ENCODE data around the gene H3-3A. TPM values are rescaled to one million over a fixed set of nuclear protein-coding genes. Genes with fewer than 3 reads are reported as not detected.
A peak's percentile ranks its signal among the peaks of the same experiment; 100 is the strongest.

H3-3A gene
- polyA plus RNA-seq, 1 of the 3 experiments (the other 2 are of a cell fraction) = 315 TPM

DNA sequence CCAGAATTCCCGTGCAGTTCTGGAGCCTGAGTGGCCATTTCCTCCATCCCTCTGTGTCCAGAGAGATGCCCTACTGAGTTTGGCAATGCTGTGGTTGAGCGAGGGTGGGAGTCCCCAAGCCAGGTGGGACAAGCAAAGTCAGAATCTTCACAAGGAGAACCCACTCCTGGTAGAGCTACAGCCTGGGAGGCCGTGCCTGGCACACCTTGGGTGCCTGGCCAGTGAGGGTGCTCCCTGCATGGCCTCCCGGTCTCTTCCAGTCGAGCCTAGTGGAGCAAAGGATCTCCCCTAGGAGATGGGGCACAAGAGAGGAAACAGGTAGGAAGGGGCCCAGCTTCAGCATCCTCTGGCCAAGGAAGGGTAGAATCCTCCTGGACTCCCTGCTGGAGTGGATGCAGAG lies 57.9 kb downstream of the H3-3A start:
- no peak for DNase-seq
- Histone ChIP-seq H3K27ac (ENCODE audit: low read depth in 2 of 2, low read length in 1 of 2) (no peak overlapping the region), H2AFZ (ENCODE audit: low read depth) (no peak overlapping the region), H3K4me1 (ENCODE audit: control insufficient read depth in 1 of 2, insufficient read depth in 2 of 2, low read depth in 1 of 2, low read length in 1 of 2) (peaks cover 0 to 14% of the 10 kb centered on the region in 2 experiments; a peak in 2 of 4 replicates), H3K27me3 (ENCODE audit: insufficient read depth) (no peaks in the 10 kb centered on the region), H3K79me2 (ENCODE audit: insufficient read depth) (no peaks in the 10 kb centered on the region), H3K9ac (no peak overlapping the region), H3K9me3 (no peaks in the 10 kb centered on the region), H3K36me3 (replicated peaks in 1 of 2; ENCODE audit: control insufficient read depth in 1 of 2, insufficient read depth in 2 of 2, low read length in 1 of 2) (no peaks in the 10 kb centered on the region), H3K9me2 (no peaks in the 10 kb centered on the region), H3F3A (replicated peaks; ENCODE audit: insufficient read depth) (peaks cover 9% of the 10 kb centered on the region), H4K20me1 (ENCODE audit: insufficient read depth) (no peaks in the 10 kb centered on the region), H3K4me2 (no peak overlapping the region), H3K4me3 (ENCODE audit: low read depth in 2 of 2, low read length in 1 of 2) (no peak overlapping the region)
- WGBS (ENCODE audit: low lambda C conversion rate) = 79% methylated on average over 4 of the region's 5 CpGs
- TF ChIP-seq RCOR1 (IDR thresholded peaks at IDR 0.05; ENCODE audit: low read length) (no peak), TCF12 (IDR thresholded peaks at IDR 0.05) (no peak), EP300 (IDR thresholded peaks at IDR 0.05; ENCODE audit: borderline replicate concordance in 1 of 2, low read depth in 1 of 2, low read length in 1 of 2) (no peak)
- CTCF ChIA-PET = interaction anchor here (0.7 to 5.7 kb wide), 18 partner anchors 10 to 348 kb away, joined by 3 to 104 read pairs (median 4); partner anchors contain the start of gene H3-3A
- POLR2A ChIA-PET = interaction anchor here (1.2 to 1.3 kb wide), 2 partner anchors 10 to 58 kb away, joined by 4 to 7 read pairs; partner anchors contain the start of gene H3-3A

DNA sequence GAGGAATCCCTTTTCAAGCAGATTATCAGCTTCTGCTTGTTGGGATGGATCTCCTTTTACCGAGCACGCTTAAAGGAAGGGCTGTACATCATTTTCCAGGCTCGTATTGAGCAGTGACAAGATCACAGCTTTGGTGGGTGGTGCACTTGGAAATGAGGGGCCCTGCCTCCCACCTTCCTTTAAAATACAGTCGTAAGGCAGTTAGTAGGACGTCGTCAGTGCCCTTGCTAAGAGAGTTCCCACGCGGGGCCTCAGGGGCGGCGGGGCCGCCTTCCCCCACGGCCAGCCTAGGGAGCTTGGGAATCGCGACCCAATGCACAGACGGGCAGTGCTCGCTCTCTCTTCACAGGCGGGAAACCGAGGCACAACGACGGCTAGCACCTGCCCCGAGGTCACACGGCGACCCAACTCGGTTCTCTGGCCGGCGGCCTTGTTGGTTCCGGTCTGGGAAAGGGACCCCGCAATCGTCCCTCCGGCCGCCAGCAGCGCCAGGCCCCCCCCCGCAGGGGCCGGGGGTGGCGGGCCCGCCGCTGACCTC lies 58.6 kb downstream of the H3-3A start:
- peak overlapping the region; percentile 64 to 73; a peak in 3 of 4 replicates for H3K4me3 ChIP-seq (ENCODE audit: low read depth in 2 of 2, low read length in 1 of 2)
- H3K9ac ChIP-seq = no peak overlapping the region
- DNase-seq = no peak
- no peaks in the 10 kb centered on the region for H4K20me1 ChIP-seq (ENCODE audit: insufficient read depth)
- peaks cover 9% of the 10 kb centered on the region for H3F3A ChIP-seq (replicated peaks; ENCODE audit: insufficient read depth)
- no peaks in the 10 kb centered on the region for H3K9me2 ChIP-seq
- WGBS (ENCODE audit: low lambda C conversion rate) = 42% methylated on average over 22 of the region's 37 CpGs
- no peaks in the 10 kb centered on the region for H3K36me3 ChIP-seq (replicated peaks in 1 of 2; ENCODE audit: control insufficient read depth in 1 of 2, insufficient read depth in 2 of 2, low read length in 1 of 2)
- H3K4me2 ChIP-seq = peak overlapping the region; percentile 82; the same call in 1 of the 2 replicates
- TF ChIP-seq RXRA (IDR thresholded peaks at IDR 0.05; ENCODE audit: borderline replicate concordance, low read depth) (no peak), CHD2 (IDR thresholded peaks at IDR 0.05; ENCODE audit: low read length, partially characterized antibody) (no peak), FOSL2 (IDR thresholded peaks at IDR 0.05; ENCODE audit: borderline replicate concordance, low read depth) (no peak), SMC3 (IDR thresholded peaks at IDR 0.05; ENCODE audit: low read depth, low read length) (no peak), EZH2phosphoT487 (IDR thresholded peaks at IDR 0.05; ENCODE audit: borderline replicate concordance, low read depth) (no peak)
- TF ChIP-seq, protein P1, sequence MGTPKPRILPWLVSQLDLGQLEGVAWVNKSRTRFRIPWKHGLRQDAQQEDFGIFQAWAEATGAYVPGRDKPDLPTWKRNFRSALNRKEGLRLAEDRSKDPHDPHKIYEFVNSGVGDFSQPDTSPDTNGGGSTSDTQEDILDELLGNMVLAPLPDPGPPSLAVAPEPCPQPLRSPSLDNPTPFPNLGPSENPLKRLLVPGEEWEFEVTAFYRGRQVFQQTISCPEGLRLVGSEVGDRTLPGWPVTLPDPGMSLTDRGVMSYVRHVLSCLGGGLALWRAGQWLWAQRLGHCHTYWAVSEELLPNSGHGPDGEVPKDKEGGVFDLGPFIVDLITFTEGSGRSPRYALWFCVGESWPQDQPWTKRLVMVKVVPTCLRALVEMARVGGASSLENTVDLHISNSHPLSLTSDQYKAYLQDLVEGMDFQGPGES (IDR thresholded peaks at IDR 0.05; ENCODE audit: low read depth, low read length) = no peak
- TF ChIP-seq, protein P2, sequence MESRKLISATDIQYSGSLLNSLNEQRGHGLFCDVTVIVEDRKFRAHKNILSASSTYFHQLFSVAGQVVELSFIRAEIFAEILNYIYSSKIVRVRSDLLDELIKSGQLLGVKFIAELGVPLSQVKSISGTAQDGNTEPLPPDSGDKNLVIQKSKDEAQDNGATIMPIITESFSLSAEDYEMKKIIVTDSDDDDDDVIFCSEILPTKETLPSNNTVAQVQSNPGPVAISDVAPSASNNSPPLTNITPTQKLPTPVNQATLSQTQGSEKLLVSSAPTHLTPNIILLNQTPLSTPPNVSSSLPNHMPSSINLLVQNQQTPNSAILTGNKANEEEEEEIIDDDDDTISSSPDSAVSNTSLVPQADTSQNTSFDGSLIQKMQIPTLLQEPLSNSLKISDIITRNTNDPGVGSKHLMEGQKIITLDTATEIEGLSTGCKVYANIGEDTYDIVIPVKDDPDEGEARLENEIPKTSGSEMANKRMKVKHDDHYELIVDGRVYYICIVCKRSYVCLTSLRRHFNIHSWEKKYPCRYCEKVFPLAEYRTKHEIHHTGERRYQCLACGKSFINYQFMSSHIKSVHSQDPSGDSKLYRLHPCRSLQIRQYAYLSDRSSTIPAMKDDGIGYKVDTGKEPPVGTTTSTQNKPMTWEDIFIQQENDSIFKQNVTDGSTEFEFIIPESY (IDR thresholded peaks at IDR 0.05; ENCODE audit: borderline replicate concordance, low read depth) = no peak
- H3K9me3 ChIP-seq = no peaks in the 10 kb centered on the region
- no peaks in the 10 kb centered on the region for H3K79me2 ChIP-seq (ENCODE audit: insufficient read depth)
- H2AFZ ChIP-seq (ENCODE audit: low read depth) = no peak overlapping the region
- CTCF ChIA-PET = interaction anchor here (0.6 to 5.7 kb wide), 20 partner anchors 11 to 212 kb away, joined by 3 to 104 read pairs (median 4); partner anchors contain the start of gene H3-3A
- no peaks in the 10 kb centered on the region for H3K27me3 ChIP-seq (ENCODE audit: insufficient read depth)
- no peak overlapping the region for H3K27ac ChIP-seq (ENCODE audit: low read depth in 2 of 2, low read length in 1 of 2)
- POLR2A ChIA-PET = interaction anchor here (1.2 to 1.3 kb wide), 2 partner anchors 11 to 59 kb away, joined by 4 to 7 read pairs; partner anchors contain the start of gene H3-3A
- peaks cover 0 to 15% of the 10 kb centered on the region in 2 experiments; a peak in 2 of 4 replicates for H3K4me1 ChIP-seq (ENCODE audit: control insufficient read depth in 1 of 2, insufficient read depth in 2 of 2, low read depth in 1 of 2, low read length in 1 of 2)

Other genes starting within 250 kb of the H3-3A start
- gene TMEM63A, start 180.3 kb upstream of the H3-3A start, polyA plus RNA-seq (2012; rRNA removed) = 13.5 and 18.5 TPM in 2 replicates
- gene LEFTY1, start 173.6 kb upstream of the H3-3A start, polyA plus RNA-seq (2012; rRNA removed) = 0.05 and 0.07 TPM in 2 replicates
- 95.3 and 124 TPM in 2 replicates for gene PYCR2, start 138.5 kb upstream of the H3-3A start, polyA plus RNA-seq (2012; rRNA removed)
- gene LEFTY2, start 121.5 kb upstream of the H3-3A start, polyA plus RNA-seq (2012; rRNA removed) = not detected in 2 replicates
- gene SDE2, start 63.4 kb upstream of the H3-3A start, polyA plus RNA-seq (2012; rRNA removed) = 10.1 and 15.1 TPM in 2 replicates
- 17.8 and 26.3 TPM in 2 replicates for gene ACBD3, start 124.0 kb downstream of the H3-3A start, polyA plus RNA-seq (2012; rRNA removed)
- 0.03 TPM in 1 of 2 replicates, not detected in the other for gene MIXL1, start 160.9 kb downstream of the H3-3A start, polyA plus RNA-seq (2012; rRNA removed)
- 1.7 and 2.5 TPM in 2 replicates for gene LIN9, start 246.4 kb downstream of the H3-3A start, polyA plus RNA-seq (2012; rRNA removed)